ENCODE measurements around the gene ZG16B. TPM values are rescaled to one million over a fixed set of nuclear protein-coding genes. Genes with fewer than 3 reads are reported as not detected.

ZG16B gene
- total and polyA plus RNA-seq, 2 of the 8 experiments (the other 6 are each of a cell fraction or from before 2014, with no cell fraction given) = 0.11 TPM; not detected in 1

DNA sequence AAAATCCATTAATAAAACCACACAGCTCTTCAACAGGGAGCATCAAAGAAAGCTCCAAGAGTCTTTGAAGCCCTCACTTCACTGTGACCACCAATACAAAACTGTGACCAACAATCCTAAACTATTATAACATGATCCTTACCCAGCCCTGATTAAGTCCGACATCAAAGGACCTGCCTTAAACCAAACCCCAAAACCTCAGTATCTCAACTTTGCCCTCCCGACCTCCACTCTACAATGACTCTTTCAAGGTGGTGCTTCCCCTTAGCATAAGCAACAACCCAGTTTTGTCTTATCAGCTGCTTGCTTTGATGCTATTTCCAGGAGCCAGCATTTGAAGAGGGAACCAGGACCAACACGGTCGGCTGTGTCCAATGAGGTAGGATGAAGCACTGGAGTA is 36.3 kb downstream of the ZG16B start:
- H3K4ac ChIP-seq (replicated peaks; ENCODE audit: insufficient read length, low read depth, low read length) = no peak overlapping the region
- WGBS, 2 experiments (ENCODE audit: extremely low coverage in 1 of 2, insufficient coverage in 1 of 2, insufficient read length in 1 of 2, insufficient replicate concordance in 2 of 2, low coverage in 1 of 2, low lambda C conversion rate in 2 of 2, missing lambda C conversion rate in 1 of 2) = 41% methylated on average over 4 of the region's 4 CpGs; no CpG with 5 or more reads in 1 of the 2 experiments
- H2BK120ac ChIP-seq (replicated peaks; ENCODE audit: low read depth, low read length) = no peak overlapping the region
- H3K56ac ChIP-seq (replicated peaks; ENCODE audit: insufficient read length, low read depth, low read length) = no peak overlapping the region
- H3K14ac ChIP-seq (ENCODE audit: insufficient read length) = no peak overlapping the region
- H3K79me1 ChIP-seq (ENCODE audit: low read depth, low read length) = no peaks in the 10 kb centered on the region
- H2BK15ac ChIP-seq (ENCODE audit: low read length) = no peak overlapping the region
- FAIRE-seq (no peak), DNase-seq (ENCODE audit: low read depth in 1 of 2, low spot score in 2 of 2) (no peak)
- H2BK12ac ChIP-seq (ENCODE audit: low read depth, low read length) = no peak overlapping the region
- H2AK5ac ChIP-seq (ENCODE audit: low read depth, low read length) = no peak overlapping the region
- no peak overlapping the region for H2BK20ac ChIP-seq (ENCODE audit: low read length)
- POLR2A ChIA-PET (ENCODE audit: partially characterized antibody) = no interaction called here
- no peak overlapping the region for H2AFZ ChIP-seq (ENCODE audit: low read length)
- no peak overlapping the region for H3K4me2 ChIP-seq (ENCODE audit: insufficient read depth in 1 of 2, low read depth in 2 of 2, low read length in 2 of 2)
- H4K91ac ChIP-seq (replicated peaks; ENCODE audit: insufficient read length, low read length) = no peak overlapping the region
- H3K36me3 ChIP-seq (ENCODE audit: control insufficient read depth in 2 of 4, insufficient read depth in 4 of 4, low read length in 3 of 4) = no peaks in the 10 kb centered on the region; a peak in 1 of 8 replicates
- no peak overlapping the region for H2BK5ac ChIP-seq (ENCODE audit: low read depth, low read length)
- no peaks in the 10 kb centered on the region for H3K4me1 ChIP-seq (replicated peaks in 1 of 4; ENCODE audit: control insufficient read depth in 3 of 4, insufficient read depth in 4 of 4, low read length in 3 of 4)
- H3K23me2 ChIP-seq (ENCODE audit: low read depth, low read length) = peaks cover 2% of the 10 kb centered on the region; the same call in 1 of the 2 replicates
- H4K5ac ChIP-seq (ENCODE audit: insufficient read length, low read depth, low read length) = no peak overlapping the region
- H4K8ac ChIP-seq (ENCODE audit: extremely low read depth, insufficient read depth, low read length) = no peak overlapping the region
- no peak overlapping the region for H3K9ac ChIP-seq (replicated peaks in 1 of 4; ENCODE audit: extremely low read depth in 1 of 4, low read depth in 3 of 4, low read length in 3 of 4)
- H3K9me3 ChIP-seq (ENCODE audit: insufficient read depth in 2 of 2, low read depth in 1 of 2, low read length in 1 of 2) = no peaks in the 10 kb centered on the region
- no peaks in the 10 kb centered on the region for H4K20me1 ChIP-seq (replicated peaks in 1 of 2; ENCODE audit: control insufficient read depth in 1 of 2, insufficient read depth in 2 of 2, low read length in 2 of 2)
- H3K27me3 ChIP-seq (replicated peaks in 1 of 4; ENCODE audit: control insufficient read depth in 3 of 4, extremely low read depth in 1 of 4, insufficient read depth in 3 of 4, low read length in 3 of 4) = peaks cover 7 to 40% (median 32%) of the 10 kb centered on the region in 4 experiments
- no peak overlapping the region for H3K4me3 ChIP-seq (ENCODE audit: extremely low read depth in 1 of 4, insufficient read depth in 2 of 4, low read depth in 3 of 4, low read length in 4 of 4)
- H3K23ac ChIP-seq (ENCODE audit: insufficient read length) = no peak overlapping the region
- H3K18ac ChIP-seq (ENCODE audit: extremely low read depth, low read length) = no peak overlapping the region
- H3K79me2 ChIP-seq (ENCODE audit: control insufficient read depth in 1 of 2, insufficient read depth in 2 of 2, low read length in 2 of 2) = no peaks in the 10 kb centered on the region
- H3K27ac ChIP-seq (ENCODE audit: low read depth, low read length) = no peak overlapping the region
- CTCF ChIA-PET (ENCODE audit: partially characterized antibody) = interaction anchor here (0.6 to 7.4 kb wide), 4 partner anchors 27 to 1642 kb away, joined by 3 to 53 read pairs (median 4); partner anchors contain the start of gene PRSS21
- TF ChIP-seq POU5F1 (IDR thresholded peaks at IDR 0.05; ENCODE audit: low read depth, low read length) = no peak
- TF ChIP-seq TBP (IDR thresholded peaks at IDR 0.05; ENCODE audit: low read depth, low read length) = no peak
- no peak for TF ChIP-seq EGR1 (IDR thresholded peaks at IDR 0.05; ENCODE audit: borderline replicate concordance, low read depth, low read length)
- no peak for TF ChIP-seq SP4 (IDR thresholded peaks at IDR 0.05; ENCODE audit: low read length)
- TF ChIP-seq SIX5 (IDR thresholded peaks at IDR 0.05; ENCODE audit: low read depth, low read length) = no peak

All from H1 (cell line).